ENCODE data around the gene P4HA2. TPM values are rescaled to one million over a fixed set of nuclear protein-coding genes. Genes with fewer than 3 reads are reported as not detected.

Gene P4HA2
- total RNA-seq, 1 donor from 2014 or later: 104 TPM

- TF ChIP-seq CTCF (IDR thresholded peaks at IDR 0.05): no peak
- H3K27ac Mint-ChIP-seq (ENCODE audit: unreplicated experiment): no peak overlapping the region
- H3K36me3 Mint-ChIP-seq (ENCODE audit: unreplicated experiment): no peaks in the 10 kb centered on the region
- no peaks in the 10 kb centered on the region for H3K9me3 Mint-ChIP-seq (ENCODE audit: unreplicated experiment)
- H3K4me3 Mint-ChIP-seq (ENCODE audit: unreplicated experiment): no peak overlapping the region
- H3K27me3 Mint-ChIP-seq (ENCODE audit: unreplicated experiment): no peaks in the 10 kb centered on the region
- no peak for DNase-seq (ENCODE audit: extremely low spot score, unreplicated experiment)
- peaks cover 31% of the 10 kb centered on the region for H3K4me1 Mint-ChIP-seq (ENCODE audit: unreplicated experiment)
Measured at GRCh38 chr5:132253452-132254320, 26.0 kb upstream of the P4HA2 start.

GRCh38 chr5:132253008-132253441 lies 25.4 kb upstream of the P4HA2 start:
- DNase-seq (ENCODE audit: extremely low spot score, unreplicated experiment): peak; percentile 74
- no peaks in the 10 kb centered on the region for H3K36me3 Mint-ChIP-seq (ENCODE audit: unreplicated experiment)
- H3K9me3 Mint-ChIP-seq (ENCODE audit: unreplicated experiment): no peaks in the 10 kb centered on the region
- H3K4me1 Mint-ChIP-seq (ENCODE audit: unreplicated experiment): peaks cover 25% of the 10 kb centered on the region
- H3K4me3 Mint-ChIP-seq (ENCODE audit: unreplicated experiment): no peak overlapping the region
- H3K27me3 Mint-ChIP-seq (ENCODE audit: unreplicated experiment): no peaks in the 10 kb centered on the region
- TF ChIP-seq CTCF (IDR thresholded peaks at IDR 0.05): no peak
- no peak overlapping the region for H3K27ac Mint-ChIP-seq (ENCODE audit: unreplicated experiment)

GRCh38 chr5:132251220-132251725 lies 23.6 kb upstream of the P4HA2 start:
- Mint-ChIP-seq H3K4me3 (ENCODE audit: unreplicated experiment) (no peak overlapping the region), H3K27me3 (ENCODE audit: unreplicated experiment) (peaks cover 3% of the 10 kb centered on the region), H3K4me1 (ENCODE audit: unreplicated experiment) (peaks cover 18% of the 10 kb centered on the region), H3K9me3 (ENCODE audit: unreplicated experiment) (peaks cover 7% of the 10 kb centered on the region), H3K36me3 (ENCODE audit: unreplicated experiment) (no peaks in the 10 kb centered on the region), H3K27ac (ENCODE audit: unreplicated experiment) (no peak overlapping the region)
- no peak for TF ChIP-seq CTCF (IDR thresholded peaks at IDR 0.05)
- DNase-seq (ENCODE audit: extremely low spot score, unreplicated experiment): peak; percentile 72

DNA sequence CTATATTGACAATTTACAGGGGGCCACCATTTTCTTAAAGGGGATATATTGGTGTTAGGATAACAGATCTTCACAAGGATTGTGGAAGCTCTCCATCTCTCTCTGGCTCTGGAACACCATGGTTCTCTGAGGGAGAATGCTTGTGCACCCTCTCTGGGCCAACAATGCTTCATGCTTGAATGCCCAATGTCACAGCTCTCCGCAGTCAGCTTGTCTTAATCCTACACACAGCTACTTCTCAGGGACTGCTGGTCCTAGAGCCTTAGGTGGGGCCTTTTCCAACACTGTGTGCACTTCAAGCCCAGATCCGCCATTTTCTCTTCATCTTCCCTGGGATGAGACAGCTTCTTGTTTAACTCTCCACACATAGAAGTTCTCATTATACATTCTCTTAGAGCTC lies 22.9 kb upstream of the P4HA2 start:
- Mint-ChIP-seq H3K9me3 (ENCODE audit: unreplicated experiment) (peaks cover 7% of the 10 kb centered on the region), H3K4me3 (ENCODE audit: unreplicated experiment) (no peak overlapping the region), H3K27me3 (ENCODE audit: unreplicated experiment) (peaks cover 9% of the 10 kb centered on the region), H3K36me3 (ENCODE audit: unreplicated experiment) (no peaks in the 10 kb centered on the region), H3K27ac (ENCODE audit: unreplicated experiment) (no peak overlapping the region), H3K4me1 (ENCODE audit: unreplicated experiment) (peaks cover 18% of the 10 kb centered on the region)
- peak; percentile 51 for DNase-seq (ENCODE audit: extremely low spot score, unreplicated experiment)
- no peak for TF ChIP-seq CTCF (IDR thresholded peaks at IDR 0.05)

DNA sequence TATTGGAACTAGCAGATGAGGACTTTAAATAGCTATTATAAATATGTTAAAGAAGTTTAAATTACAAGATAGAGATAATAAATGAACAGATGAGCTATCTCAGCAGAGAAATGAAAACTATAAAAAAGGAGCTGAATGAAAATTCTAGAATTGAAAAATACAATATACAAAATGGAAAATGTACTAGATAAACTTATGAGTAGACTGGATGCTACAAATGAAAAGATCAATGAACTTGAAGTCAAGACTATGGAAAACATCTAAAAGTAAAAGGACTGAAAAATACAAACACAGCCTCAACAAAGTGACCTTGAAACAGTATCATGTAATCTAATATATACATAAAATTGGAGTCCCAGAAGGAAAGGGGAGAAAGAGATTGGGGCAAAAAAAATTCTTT lies 19.2 kb upstream of the P4HA2 start:
- H3K4me3 Mint-ChIP-seq (ENCODE audit: unreplicated experiment): no peak overlapping the region

More for the DNA sequence above, 19.2 kb upstream of the P4HA2 start:
- peaks cover 12% of the 10 kb centered on the region for H3K9me3 Mint-ChIP-seq (ENCODE audit: unreplicated experiment)
- H3K36me3 Mint-ChIP-seq (ENCODE audit: unreplicated experiment): peaks cover 2% of the 10 kb centered on the region
- no peaks in the 10 kb centered on the region for H3K4me1 Mint-ChIP-seq (ENCODE audit: unreplicated experiment)
- no peak overlapping the region for H3K27ac Mint-ChIP-seq (ENCODE audit: unreplicated experiment)
- peaks cover 16% of the 10 kb centered on the region for H3K27me3 Mint-ChIP-seq (ENCODE audit: unreplicated experiment)
- TF ChIP-seq CTCF (IDR thresholded peaks at IDR 0.05): no peak
- no peak for DNase-seq (ENCODE audit: extremely low spot score, unreplicated experiment)

All from osteocyte (in vitro differentiated cells).